ENCODE data around the gene NRIP1. TPM values are rescaled to one million over a fixed set of nuclear protein-coding genes. Genes with fewer than 3 reads are reported as not detected.

Gene NRIP1
- total RNA-seq, 2 donors from 2014 or later: 11.9 to 30.9 TPM

GRCh38 chr21:15059397-15059796 is 5.4 kb downstream of the NRIP1 start:
- Histone ChIP-seq H3K9me3 (no peaks in the 10 kb centered on the region), H3K27ac (no peak overlapping the region), H3K4me3 (no peak overlapping the region), H3K36me3 (no peaks in the 10 kb centered on the region), H3K27me3 (replicated peaks; ENCODE audit: insufficient read depth) (no peaks in the 10 kb centered on the region), H3K4me1 (ENCODE audit: control insufficient read depth in 1 of 2, low read depth in 2 of 2) (peaks cover 35 to 75% of the 10 kb centered on the region in 2 donors)
- no peak for ATAC-seq (ENCODE audit: insufficient number of reproducible peaks, low FRiP score, low read depth)
- no peak for TF ChIP-seq CTCF (IDR thresholded peaks at IDR 0.05)
- no peak for DNase-seq (ENCODE audit: low spot score)

GRCh38 chr21:15058854-15059263 is 5.9 kb downstream of the NRIP1 start:
- H3K27ac ChIP-seq: no peak overlapping the region
- DNase-seq (ENCODE audit: low spot score) (no peak), ATAC-seq (ENCODE audit: insufficient number of reproducible peaks, low FRiP score, low read depth) (no peak)
- no peak for TF ChIP-seq CTCF (IDR thresholded peaks at IDR 0.05)
- H3K4me3 ChIP-seq: no peak overlapping the region
- H3K9me3 ChIP-seq: no peaks in the 10 kb centered on the region
- H3K27me3 ChIP-seq (replicated peaks; ENCODE audit: insufficient read depth): no peaks in the 10 kb centered on the region
- peaks cover 37 to 80% of the 10 kb centered on the region in 2 donors for H3K4me1 ChIP-seq (ENCODE audit: control insufficient read depth in 1 of 2, low read depth in 2 of 2)
- H3K36me3 ChIP-seq: no peaks in the 10 kb centered on the region

GRCh38 chr21:15057285-15057684 is 7.5 kb downstream of the NRIP1 start:
- Histone ChIP-seq H3K27me3 (replicated peaks; ENCODE audit: insufficient read depth) (no peaks in the 10 kb centered on the region), H3K9me3 (no peaks in the 10 kb centered on the region), H3K4me3 (no peak overlapping the region), H3K27ac (no peak overlapping the region), H3K4me1 (ENCODE audit: control insufficient read depth in 1 of 2, low read depth in 2 of 2) (peaks cover 44 to 74% of the 10 kb centered on the region in 2 donors), H3K36me3 (no peaks in the 10 kb centered on the region)
- ATAC-seq (ENCODE audit: insufficient number of reproducible peaks, low FRiP score, low read depth): no peak
- no peak for DNase-seq (ENCODE audit: low spot score)
- TF ChIP-seq CTCF (IDR thresholded peaks at IDR 0.05): no peak

GRCh38 chr21:15054606-15055239 is 10.1 kb downstream of the NRIP1 start:
- Histone ChIP-seq H3K9me3 (no peaks in the 10 kb centered on the region), H3K27me3 (replicated peaks; ENCODE audit: insufficient read depth) (no peaks in the 10 kb centered on the region), H3K4me3 (no peak overlapping the region), H3K27ac (peak overlapping the region in 1 of 2 donors; percentile 8), H3K36me3 (no peaks in the 10 kb centered on the region), H3K4me1 (ENCODE audit: control insufficient read depth in 1 of 2, low read depth in 2 of 2) (peaks cover 45 to 50% of the 10 kb centered on the region in 2 donors)
- no peak for ATAC-seq (ENCODE audit: insufficient number of reproducible peaks, low FRiP score, low read depth)
- TF ChIP-seq CTCF (IDR thresholded peaks at IDR 0.05): no peak
- DNase-seq (ENCODE audit: low spot score): no peak

- TF ChIP-seq CTCF (IDR thresholded peaks at IDR 0.05): no peak
- no peak overlapping the region for H3K4me3 ChIP-seq
- H3K9me3 ChIP-seq: no peaks in the 10 kb centered on the region
- H3K4me1 ChIP-seq (ENCODE audit: control insufficient read depth in 1 of 2, low read depth in 2 of 2): peaks cover 41 to 44% of the 10 kb centered on the region in 2 donors
- H3K27ac ChIP-seq: no peak overlapping the region
- DNase-seq (ENCODE audit: low spot score) (no peak), ATAC-seq (ENCODE audit: insufficient number of reproducible peaks, low FRiP score, low read depth) (no peak)
- no peaks in the 10 kb centered on the region for H3K36me3 ChIP-seq
- H3K27me3 ChIP-seq (replicated peaks; ENCODE audit: insufficient read depth): no peaks in the 10 kb centered on the region
These were observed 10.7 kb downstream of the NRIP1 start for GRCh38 chr21:15054089-15054488.
